HEK293 (cell line): ENCODE measurements around the gene PLCL1.
A peak's percentile ranks its signal among the peaks of the same experiment; 100 is the strongest.

ENCODE experiments used
- CTCF ChIA-PET: fragments of 350-600 bp; formaldehyde crosslinking; extraction: SDS; loops from one replicate; lab custom pipeline; 2021; ENCODE audit warnings: antibody characterized with exemption; lab: Yijun Ruan, JAX
- POLR2A ChIA-PET: fragments of 300-600 bp; formaldehyde crosslinking; extraction: SDS; loops from one replicate; lab custom pipeline; 2020; ENCODE audit warnings: antibody characterized with exemption, inconsistent platforms; lab: Yijun Ruan, JAX
- H3K27ac ChIP-seq: fragments of 200-500 bp; sonication (Bioruptor generic); 2 replicates; pipeline ENCODE4 v1.5.1; 2014; ENCODE audit warnings: low read depth, low read length, control low read depth, inconsistent platforms; ENCODE audit errors: extremely low read depth
- H3K36me3 ChIP-seq, 2 experiments: fragments of 200-500 bp in 1 of 2; sonication (Bioruptor generic) in 1 of 2; 1 replicate in 1 of 2; 2 replicates in 1 of 2; pipeline ENCODE4 v1.5.1; 2014 to 2017; ENCODE audit warnings: inconsistent platforms in 2 of 2, low read length in 2 of 2; ENCODE audit not compliant: control insufficient read depth in 2 of 2, insufficient read depth in 1 of 2
- H3K4me1 ChIP-seq: fragments of 200-500 bp; sonication (Bioruptor generic); 2 replicates; pipeline ENCODE4 v1.5.1; 2014; ENCODE audit warnings: mild to moderate bottlenecking, low read length, inconsistent platforms; ENCODE audit not compliant: control insufficient read depth, insufficient read depth
- H3K4me3 ChIP-seq: 2 replicates; pipeline ENCODE4 v1.5.1; 2011; ENCODE audit warnings: low read depth, mild to moderate bottlenecking, control low read depth, low read length, moderate library complexity
- H3K9me3 ChIP-seq: fragments of 200-500 bp; sonication (Bioruptor generic); 2 replicates; pipeline ENCODE4 v1.5.1; 2014; ENCODE audit warnings: low read depth, low read length, inconsistent platforms; ENCODE audit not compliant: control insufficient read depth, insufficient read depth
- PRDM1 ChIP-seq: fragments of 450-650 bp; formaldehyde crosslinking; IDR thresholded peaks from 2 replicates; pipeline ENCODE4; 2016; ENCODE audit warnings: missing biosample characterization, missing genetic modification characterization
- PRDM6 ChIP-seq: fragments of 450-650 bp; formaldehyde crosslinking; IDR thresholded peaks from 2 replicates; pipeline ENCODE4 v1.5.1; 2017; ENCODE audit warnings: missing biosample characterization, missing genetic modification characterization
- SCRT2 ChIP-seq: fragments of 450-650 bp; formaldehyde crosslinking; IDR thresholded peaks from 2 replicates; pipeline ENCODE4 v1.5.1; 2016; ENCODE audit warnings: missing biosample characterization, missing genetic modification characterization
- TSHZ1 ChIP-seq: fragments of 450-650 bp; formaldehyde crosslinking; IDR thresholded peaks from 2 replicates; pipeline ENCODE4 v1.5.1; 2016; ENCODE audit warnings: missing biosample characterization, missing genetic modification characterization, borderline replicate concordance
- ZBTB11 ChIP-seq: fragments of 450-650 bp; formaldehyde crosslinking; conservative IDR thresholded peaks from 2 replicates; pipeline ENCODE4 v1.5.1; 2016; ENCODE audit warnings: low read depth, missing biosample characterization, missing genetic modification characterization
- ZBTB21 ChIP-seq: fragments of 450-650 bp; formaldehyde crosslinking; IDR thresholded peaks from 2 replicates; pipeline ENCODE4 v1.5.1; 2017; ENCODE audit warnings: missing biosample characterization, missing genetic modification characterization
- ZNF132 ChIP-seq: fragments of 450-650 bp; formaldehyde crosslinking; IDR thresholded peaks from 2 replicates; pipeline ENCODE4 v1.5.1; 2017; ENCODE audit warnings: missing biosample characterization, missing genetic modification characterization, borderline replicate concordance
- ZNF155 ChIP-seq: fragments of 450-650 bp; formaldehyde crosslinking; IDR thresholded peaks from 2 replicates; pipeline ENCODE4 v1.5.1; 2016; ENCODE audit warnings: missing biosample characterization, missing genetic modification characterization
- ZNF174 ChIP-seq: fragments of 450-650 bp; formaldehyde crosslinking; IDR thresholded peaks from 2 replicates; pipeline ENCODE4 v1.5.0; 2017; ENCODE audit warnings: missing biosample characterization, mild to moderate bottlenecking, missing genetic modification characterization
- ZNF2 ChIP-seq: fragments of 450-650 bp; formaldehyde crosslinking; IDR thresholded peaks from 2 replicates; pipeline ENCODE4 v1.5.1; 2016; ENCODE audit warnings: missing biosample characterization, missing genetic modification characterization
- ZNF366 ChIP-seq: fragments of 450-650 bp; formaldehyde crosslinking; conservative IDR thresholded peaks from 2 replicates; pipeline ENCODE4 v1.5.1; 2016; ENCODE audit warnings: missing biosample characterization, missing genetic modification characterization
- ZNF416 ChIP-seq: fragments of 450-650 bp; formaldehyde crosslinking; IDR thresholded peaks from 2 replicates; pipeline ENCODE4 v1.5.1; 2016; ENCODE audit warnings: missing biosample characterization, missing genetic modification characterization
- ZNF521 ChIP-seq: fragments of 450-650 bp; formaldehyde crosslinking; IDR thresholded peaks from 2 replicates; pipeline ENCODE4 v1.5.1; 2017; ENCODE audit warnings: missing biosample characterization, mild to moderate bottlenecking, missing genetic modification characterization
- ZNF529 ChIP-seq: fragments of 450-650 bp; formaldehyde crosslinking; IDR thresholded peaks from 2 replicates; pipeline ENCODE4 v1.5.1; 2017; ENCODE audit warnings: missing genetic modification characterization, missing biosample characterization; ENCODE audit not compliant: insufficient replicate concordance
- ZNF658 ChIP-seq: fragments of 450-650 bp; formaldehyde crosslinking; IDR thresholded peaks from 2 replicates; pipeline ENCODE4; 2016; ENCODE audit warnings: missing biosample characterization, missing genetic modification characterization
- ZNF704 ChIP-seq: fragments of 450-650 bp; formaldehyde crosslinking; IDR thresholded peaks from 2 replicates; pipeline ENCODE4 v1.5.1; 2016; ENCODE audit warnings: missing biosample characterization, missing genetic modification characterization
- ZNF76 ChIP-seq: fragments of 450-650 bp; formaldehyde crosslinking; IDR thresholded peaks from 2 replicates; pipeline ENCODE4; 2016; ENCODE audit warnings: low read depth, missing biosample characterization, missing genetic modification characterization, borderline replicate concordance
- ZNF837 ChIP-seq: fragments of 450-650 bp; formaldehyde crosslinking; IDR thresholded peaks from 2 replicates; pipeline ENCODE4 v1.5.1; 2016; ENCODE audit warnings: missing biosample characterization, missing genetic modification characterization
- ZXDB ChIP-seq: fragments of 450-650 bp; formaldehyde crosslinking; IDR thresholded peaks from 2 replicates; pipeline ENCODE4 v1.5.1; 2016; ENCODE audit warnings: missing biosample characterization, missing genetic modification characterization

Gene PLCL1

GRCh38 chr2:197784956-197785941 lies 19.1 kb upstream of the PLCL1 start, which contains the start of gene BOLL (continued):
- TF ChIP-seq ZNF837 (tag by site-specific recombination): no peak

GRCh38 chr2:197786010-197786877 lies 18.1 kb upstream of the PLCL1 start:
- no peaks in the 10 kb centered on the region for H3K36me3 ChIP-seq
- H3K4me1 ChIP-seq: no peaks in the 10 kb centered on the region
- H3K9me3 ChIP-seq: no peaks in the 10 kb centered on the region
- H3K27ac ChIP-seq: no peak overlapping the region
- TF ChIP-seq ZNF704 (tag by site-specific recombination) (no peak), PRDM1 (tag by site-specific recombination) (no peak), ZXDB (tag by site-specific recombination) (no peak), ZNF155 (no peak), ZNF416 (no peak), PRDM6 (tag by site-specific recombination) (no peak), ZNF132 (tag by site-specific recombination) (no peak), ZNF521 (tag by site-specific recombination) (no peak), SCRT2 (tag by site-specific recombination) (no peak), ZNF174 (tag by site-specific recombination) (no peak), ZNF658 (no peak), ZBTB21 (tag by site-specific recombination) (no peak), ZBTB11 (tag by site-specific recombination) (no peak), ZNF2 (tag by site-specific recombination) (no peak)
- POLR2A ChIA-PET: no interaction called here
- peak overlapping the region; percentile 19 for H3K4me3 ChIP-seq
- CTCF ChIA-PET: no interaction called here

- Histone ChIP-seq H3K27ac (no peak overlapping the region), H3K9me3 (no peaks in the 10 kb centered on the region), H3K4me3 (no peak overlapping the region), H3K4me1 (no peaks in the 10 kb centered on the region), H3K36me3 (no peaks in the 10 kb centered on the region)
- ChIA-PET CTCF (interaction anchor here (1.0 kb wide), 1 partner anchor 14 kb away, joined by 3 read pairs; no protein-coding TSS in a partner anchor), POLR2A (no interaction called here)
- TF ChIP-seq TSHZ1 (tag by site-specific recombination) (no peak), ZNF366 (tag by site-specific recombination) (no peak), ZNF76 (tag by site-specific recombination) (no peak), ZNF529 (no peak)
Measured at GRCh38 chr2:197793456-197793855, 10.9 kb upstream of the PLCL1 start.
